Endothelial cell (in vitro differentiated cells): ENCODE measurements around the gene TMEM151A. TPM values are rescaled to one million over a fixed set of nuclear protein-coding genes. Genes with fewer than 3 reads are reported as not detected.

Experiments used
- DNase-seq: peaks from one replicate; pipeline ENCODE4 v3.0.0; 2021; ENCODE audit warnings: low spot score
- H3K27ac Mint-ChIP-seq: one replicate; pipeline ENCODE4 v1.8.0; 2021; ENCODE audit warnings: mixed read lengths, inconsistent platforms; ENCODE audit not compliant: unreplicated experiment
- H3K27me3 Mint-ChIP-seq: one replicate; pipeline ENCODE4 v1.8.0; 2021; ENCODE audit warnings: mild to moderate bottlenecking, moderate library complexity, mixed read lengths, inconsistent platforms; ENCODE audit not compliant: unreplicated experiment
- H3K36me3 Mint-ChIP-seq: one replicate; pipeline ENCODE4 v1.8.0; 2021; ENCODE audit warnings: mild to moderate bottlenecking, low read depth, mixed read lengths, inconsistent platforms; ENCODE audit not compliant: unreplicated experiment
- H3K4me1 Mint-ChIP-seq: one replicate; pipeline ENCODE4 v1.8.0; 2021; ENCODE audit warnings: mild to moderate bottlenecking, mixed read lengths, inconsistent platforms; ENCODE audit not compliant: unreplicated experiment
- H3K4me3 Mint-ChIP-seq: one replicate; pipeline ENCODE4 v1.8.0; 2021; ENCODE audit warnings: mild to moderate bottlenecking, mixed read lengths, inconsistent platforms; ENCODE audit not compliant: unreplicated experiment
- H3K9me3 Mint-ChIP-seq: one replicate; pipeline ENCODE4 v1.8.0; 2021; ENCODE audit warnings: mixed read lengths, inconsistent platforms; ENCODE audit not compliant: unreplicated experiment
- total RNA-seq: library from RNA; stranded (reverse); fragmentation: NEBNext Ultra II Directional; extraction: Animal tissue kit (Norgen Biotek cat#: 25700); gene quantifications from one replicate; pipeline ENCODE4 v1.2.1, GENCODE V29; 2021; ENCODE audit not compliant: unreplicated experiment
- TF ChIP-seq, protein P1 (sequence below): fragments of 200-600 bp; sonication (generic); IDR thresholded peaks from one replicate; pipeline ENCODE4 v1.5.0; 2021; ENCODE audit warnings: antibody characterized with exemption; ENCODE audit not compliant: unreplicated experiment

Gene TMEM151A
- total RNA-seq, 1 donor from 2014 or later: not detected

DNA sequence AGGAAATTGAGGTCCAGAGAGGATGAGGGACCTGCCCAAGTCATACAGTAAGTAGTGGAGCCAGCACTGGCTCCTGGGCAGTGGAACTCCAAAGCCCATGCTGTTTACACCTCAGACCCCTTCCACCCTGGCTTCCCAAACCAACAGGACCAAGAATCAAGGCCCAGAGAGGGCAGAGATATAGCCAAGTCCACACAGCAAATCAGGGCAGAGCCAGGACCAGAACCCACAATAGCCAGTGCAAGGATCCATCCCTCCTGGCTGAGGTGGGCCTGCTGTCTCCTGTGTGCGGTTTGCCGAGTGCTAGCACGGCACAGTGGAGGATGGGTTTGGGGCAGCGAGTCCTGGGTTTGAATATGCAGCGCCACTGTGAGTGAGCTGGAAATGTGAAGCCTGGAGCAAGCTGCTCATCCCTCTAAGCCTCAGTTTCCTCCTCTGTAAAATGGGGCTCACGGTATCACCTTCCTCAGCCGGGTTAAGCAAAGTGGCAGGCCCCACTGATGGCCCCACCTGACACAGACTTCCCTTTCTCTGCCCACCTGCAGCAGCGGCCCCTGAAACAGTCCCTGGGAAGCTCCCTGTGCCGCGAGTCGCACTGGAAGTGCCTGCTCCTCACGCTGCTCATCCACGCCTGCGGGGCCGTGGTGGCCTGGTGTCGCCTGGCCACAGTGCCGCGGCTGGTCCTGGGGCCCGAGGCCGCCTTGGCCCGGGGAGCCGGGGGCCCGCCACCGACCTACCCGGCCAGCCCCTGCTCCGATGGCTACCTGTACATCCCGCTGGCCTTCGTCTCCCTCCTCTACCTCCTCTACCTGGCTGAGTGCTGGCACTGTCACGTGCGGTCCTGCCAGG, 2.3 kb downstream of the TMEM151A start:
- TF ChIP-seq, protein P1, sequence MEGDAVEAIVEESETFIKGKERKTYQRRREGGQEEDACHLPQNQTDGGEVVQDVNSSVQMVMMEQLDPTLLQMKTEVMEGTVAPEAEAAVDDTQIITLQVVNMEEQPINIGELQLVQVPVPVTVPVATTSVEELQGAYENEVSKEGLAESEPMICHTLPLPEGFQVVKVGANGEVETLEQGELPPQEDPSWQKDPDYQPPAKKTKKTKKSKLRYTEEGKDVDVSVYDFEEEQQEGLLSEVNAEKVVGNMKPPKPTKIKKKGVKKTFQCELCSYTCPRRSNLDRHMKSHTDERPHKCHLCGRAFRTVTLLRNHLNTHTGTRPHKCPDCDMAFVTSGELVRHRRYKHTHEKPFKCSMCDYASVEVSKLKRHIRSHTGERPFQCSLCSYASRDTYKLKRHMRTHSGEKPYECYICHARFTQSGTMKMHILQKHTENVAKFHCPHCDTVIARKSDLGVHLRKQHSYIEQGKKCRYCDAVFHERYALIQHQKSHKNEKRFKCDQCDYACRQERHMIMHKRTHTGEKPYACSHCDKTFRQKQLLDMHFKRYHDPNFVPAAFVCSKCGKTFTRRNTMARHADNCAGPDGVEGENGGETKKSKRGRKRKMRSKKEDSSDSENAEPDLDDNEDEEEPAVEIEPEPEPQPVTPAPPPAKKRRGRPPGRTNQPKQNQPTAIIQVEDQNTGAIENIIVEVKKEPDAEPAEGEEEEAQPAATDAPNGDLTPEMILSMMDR: no peak
- peak overlapping the region; percentile 18 for H3K27ac Mint-ChIP-seq
- no peaks in the 10 kb centered on the region for H3K9me3 Mint-ChIP-seq
- H3K36me3 Mint-ChIP-seq: peaks cover 4% of the 10 kb centered on the region
- H3K4me1 Mint-ChIP-seq: peaks cover 12% of the 10 kb centered on the region
- no peak for DNase-seq
- peak overlapping the region; percentile 9 for H3K4me3 Mint-ChIP-seq
- peaks cover 27% of the 10 kb centered on the region for H3K27me3 Mint-ChIP-seq

DNA sequence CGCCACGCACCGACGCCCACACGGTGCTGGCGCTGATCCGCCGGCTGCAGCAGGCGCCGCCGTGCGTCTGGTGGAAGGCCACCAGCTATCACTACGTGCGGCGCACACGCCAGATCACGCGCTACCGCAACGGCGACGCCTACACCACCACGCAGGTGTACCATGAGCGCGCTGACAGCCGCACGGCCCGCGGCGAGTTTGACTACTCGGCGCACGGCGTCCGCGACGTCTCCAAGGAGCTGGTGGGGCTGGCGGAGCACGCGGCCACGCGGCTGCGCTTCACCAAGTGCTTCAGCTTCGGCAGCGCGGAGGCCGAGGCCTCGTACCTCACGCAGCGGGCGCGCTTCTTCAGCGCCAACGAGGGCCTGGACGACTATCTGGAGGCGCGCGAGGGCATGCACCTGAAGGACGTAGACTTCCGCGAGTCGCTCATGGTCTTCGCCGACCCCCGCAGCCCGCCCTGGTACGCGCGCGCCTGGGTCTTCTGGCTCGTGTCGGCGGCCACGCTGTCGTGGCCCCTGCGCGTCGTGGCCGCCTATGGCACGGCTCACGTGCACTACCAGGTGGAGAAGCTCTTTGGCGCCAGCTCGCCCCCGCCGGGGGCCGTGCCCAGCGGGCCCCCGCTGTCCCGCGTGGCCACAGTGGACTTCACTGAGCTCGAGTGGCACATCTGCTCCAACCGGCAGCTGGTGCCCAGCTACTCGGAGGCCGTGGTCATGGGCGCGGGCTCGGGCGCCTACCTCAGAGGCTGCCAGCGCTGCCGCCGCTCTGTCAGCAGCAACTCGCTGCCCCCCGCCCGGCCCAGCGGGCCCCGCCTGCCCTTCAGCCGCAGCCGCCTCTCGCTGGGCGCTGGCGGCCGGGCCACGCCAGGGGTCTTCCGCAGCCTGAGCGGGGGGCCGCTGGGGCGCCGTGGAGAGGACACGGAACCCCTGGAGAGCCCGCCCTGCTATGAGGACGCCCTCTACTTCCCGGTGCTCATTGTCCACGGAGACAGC, 3.2 kb downstream of the TMEM151A start:
- H3K9me3 Mint-ChIP-seq: no peaks in the 10 kb centered on the region
- DNase-seq: no peak
- TF ChIP-seq, protein P1: no peak
- H3K27ac Mint-ChIP-seq: no peak overlapping the region
- peaks cover 8% of the 10 kb centered on the region for H3K4me1 Mint-ChIP-seq
- H3K4me3 Mint-ChIP-seq: no peak overlapping the region
- peaks cover 4% of the 10 kb centered on the region for H3K36me3 Mint-ChIP-seq
- peaks cover 20% of the 10 kb centered on the region for H3K27me3 Mint-ChIP-seq

DNA sequence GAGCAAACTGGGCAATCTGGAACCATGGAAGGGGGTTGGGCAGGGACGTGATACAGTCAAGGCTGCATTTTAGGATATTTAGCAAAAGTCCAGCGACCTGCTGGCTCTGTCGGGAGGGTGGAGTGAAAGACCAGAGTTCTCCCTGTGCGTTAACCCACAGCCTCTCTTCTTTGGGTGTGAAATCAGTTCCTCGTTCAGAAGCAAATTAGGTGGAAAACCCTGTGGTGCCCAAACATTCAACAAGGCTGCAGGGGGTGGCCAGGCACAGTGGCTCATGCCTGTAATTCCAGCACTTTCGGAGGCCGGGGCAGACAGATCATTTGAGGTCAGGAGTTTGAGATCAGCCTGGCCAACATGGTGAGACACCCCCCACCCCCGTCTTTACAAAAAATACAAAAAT, 5.9 kb downstream of the TMEM151A start:
- Mint-ChIP-seq H3K36me3 (peaks cover 3% of the 10 kb centered on the region), H3K4me3 (no peak overlapping the region), H3K27ac (no peak overlapping the region), H3K9me3 (no peaks in the 10 kb centered on the region), H3K4me1 (no peaks in the 10 kb centered on the region), H3K27me3 (peaks cover 13% of the 10 kb centered on the region)
- TF ChIP-seq, protein P1: no peak
- DNase-seq: no peak

DNA sequence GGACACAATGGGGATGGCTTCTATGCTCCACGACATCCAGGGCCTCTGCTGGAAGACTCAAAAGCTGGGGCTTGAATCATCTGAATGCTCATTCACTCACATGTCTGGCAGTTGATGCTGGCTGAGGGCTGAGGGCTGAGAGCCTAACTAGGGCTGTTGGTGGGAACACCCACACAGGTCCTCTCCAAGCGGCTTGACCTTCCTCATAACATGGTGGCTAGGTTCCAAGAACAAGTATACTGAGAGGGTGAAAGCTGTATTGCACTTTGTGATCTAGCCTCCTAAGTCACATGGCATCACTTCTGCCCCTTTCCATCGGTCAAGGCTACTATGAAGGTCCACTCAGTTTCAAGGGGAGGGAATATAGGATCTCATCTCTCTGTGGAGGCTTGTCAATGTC, 7.5 kb downstream of the TMEM151A start:
- no peak overlapping the region for H3K27ac Mint-ChIP-seq
- no peaks in the 10 kb centered on the region for H3K36me3 Mint-ChIP-seq
- TF ChIP-seq, protein P1: no peak
- H3K4me1 Mint-ChIP-seq: no peaks in the 10 kb centered on the region
- no peak overlapping the region for H3K4me3 Mint-ChIP-seq
- H3K27me3 Mint-ChIP-seq: peaks cover 5% of the 10 kb centered on the region
- no peaks in the 10 kb centered on the region for H3K9me3 Mint-ChIP-seq
- no peak for DNase-seq
